Measurements from ENCODE around the gene NUP93.

The NUP93 gene

DNA sequence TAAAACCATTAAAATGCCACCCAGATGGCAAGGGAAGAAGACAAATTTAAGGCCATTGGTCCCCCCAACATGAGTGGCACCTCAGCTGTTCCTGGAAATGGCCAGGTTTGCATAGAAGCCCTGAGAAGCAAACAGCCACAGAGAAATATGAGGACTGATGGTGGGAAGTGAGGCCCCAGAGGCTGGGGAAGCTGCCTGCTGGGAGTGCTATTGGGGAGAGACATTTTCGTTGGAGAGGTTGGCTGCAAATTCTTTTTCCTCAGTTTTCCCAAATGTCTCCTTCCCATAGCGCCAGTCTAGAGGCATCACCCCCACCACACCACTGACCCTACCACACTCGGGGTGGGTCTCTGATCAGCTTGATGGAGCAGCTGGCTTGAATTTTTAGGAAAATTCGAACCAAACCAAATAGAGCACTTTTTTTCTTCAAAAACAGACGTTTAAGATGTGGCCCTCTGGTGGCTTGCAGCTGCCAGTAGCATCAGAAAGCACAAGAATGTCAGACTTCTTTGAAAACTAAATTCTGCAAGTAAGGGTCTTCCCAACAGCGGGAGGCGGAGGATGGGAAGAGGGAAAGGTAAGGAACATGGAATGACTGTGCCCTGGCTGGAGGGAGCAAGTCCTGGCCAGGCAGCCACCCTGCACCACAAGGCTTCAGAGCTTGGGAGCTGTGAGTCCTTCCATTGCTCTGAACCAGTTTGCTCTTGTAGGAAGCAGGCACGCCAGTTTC, 121.9 kb downstream of the NUP93 start:
- no peak for DNase-seq
- Mint-ChIP-seq H3K9me3 (peaks cover 8% of the 10 kb centered on the region), H3K27me3 (peaks cover 14% of the 10 kb centered on the region), H3K36me3 (peaks cover 18% of the 10 kb centered on the region), H3K4me3 (no peak overlapping the region), H3K4me1 (peaks cover 25% of the 10 kb centered on the region), H3K27ac (no peak overlapping the region)
- CTCF ChIA-PET: interaction anchor here (1.0 to 4.3 kb wide), 9 partner anchors 10 to 276 kb away, joined by 3 to 21 read pairs (median 4); no protein-coding TSS in a partner anchor

DNA sequence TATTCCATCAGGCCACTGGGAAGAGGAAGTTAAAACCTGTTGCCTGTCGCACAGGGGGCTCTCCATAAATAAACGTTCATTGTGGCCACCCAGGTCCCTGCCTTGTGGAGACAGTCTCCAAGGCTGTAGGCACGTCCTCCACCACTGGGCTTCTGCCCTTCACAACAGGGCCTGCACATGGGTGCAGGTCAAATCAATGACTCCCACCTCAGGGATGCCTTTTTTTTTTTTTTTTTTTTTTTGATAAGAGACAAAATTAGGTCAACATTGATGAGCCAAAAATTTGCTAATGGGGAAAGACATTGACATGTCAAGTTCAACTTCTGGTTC, 122.4 kb downstream of the NUP93 start:
- CTCF ChIA-PET: interaction anchor here (1.0 to 4.3 kb wide), 7 partner anchors 10 to 276 kb away, joined by 3 to 21 read pairs (median 4); no protein-coding TSS in a partner anchor
- Mint-ChIP-seq H3K9me3 (peaks cover 8% of the 10 kb centered on the region), H3K27me3 (peaks cover 14% of the 10 kb centered on the region), H3K4me1 (peaks cover 20% of the 10 kb centered on the region), H3K36me3 (peaks cover 15% of the 10 kb centered on the region), H3K4me3 (no peak overlapping the region), H3K27ac (no peak overlapping the region)
- DNase-seq: no peak

DNA sequence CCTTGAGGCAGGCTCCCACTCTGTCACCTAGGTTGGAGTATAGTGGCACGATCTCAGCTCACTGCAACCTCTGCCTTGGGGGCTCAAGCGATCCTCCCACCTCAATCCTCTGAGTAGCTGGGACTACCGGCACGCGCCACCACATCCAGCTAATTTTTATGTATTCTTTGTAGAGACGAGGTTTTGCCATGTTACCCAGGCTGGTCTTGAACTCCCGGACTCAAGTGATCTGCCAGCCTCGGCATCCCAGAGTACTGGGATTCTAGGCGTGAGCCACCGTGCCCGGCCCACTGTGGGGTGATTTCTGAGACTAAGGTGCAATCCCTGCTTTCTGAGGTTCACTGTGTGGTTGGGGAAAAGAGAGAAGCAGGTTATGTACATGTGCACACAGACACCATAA, 123.0 kb downstream of the NUP93 start:
- DNase-seq: no peak
- H3K36me3 Mint-ChIP-seq: peaks cover 9% of the 10 kb centered on the region
- H3K4me1 Mint-ChIP-seq: peaks cover 14% of the 10 kb centered on the region
- H3K27ac Mint-ChIP-seq: no peak overlapping the region
- H3K27me3 Mint-ChIP-seq: peaks cover 16% of the 10 kb centered on the region
- H3K9me3 Mint-ChIP-seq: peaks cover 3% of the 10 kb centered on the region
- CTCF ChIA-PET: interaction anchor here (0.8 to 4.3 kb wide), 7 partner anchors 11 to 277 kb away, joined by 3 to 21 read pairs (median 4); no protein-coding TSS in a partner anchor
- H3K4me3 Mint-ChIP-seq: no peak overlapping the region

DNA sequence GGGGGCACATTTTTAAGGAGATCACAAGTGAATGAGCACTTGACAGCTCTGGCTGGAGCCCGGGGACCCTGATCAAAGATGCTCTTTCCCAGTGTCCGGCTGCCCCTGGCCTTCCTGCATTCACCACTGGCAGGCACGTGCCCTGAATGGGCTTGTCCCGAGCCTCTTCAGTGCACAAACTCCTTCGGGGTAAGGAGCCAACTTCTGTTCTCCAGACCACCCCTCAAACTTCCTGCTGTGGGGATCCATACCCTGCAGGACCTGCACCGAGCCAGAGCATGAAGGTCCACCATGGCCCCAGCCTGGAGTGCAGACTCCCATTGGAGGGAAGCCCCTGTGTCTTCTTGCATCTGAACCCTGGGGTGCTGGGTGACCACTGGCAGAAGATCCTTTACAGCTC, 125.3 kb downstream of the NUP93 start:
- no peak overlapping the region for H3K4me3 Mint-ChIP-seq
- DNase-seq: no peak
- H3K27me3 Mint-ChIP-seq: peaks cover 31% of the 10 kb centered on the region
- no peaks in the 10 kb centered on the region for H3K36me3 Mint-ChIP-seq
- CTCF ChIA-PET: interaction anchor here (1.2 to 2.2 kb wide), 3 partner anchors 13 to 59 kb away, joined by 3 to 7 read pairs (median 3); no protein-coding TSS in a partner anchor
- no peaks in the 10 kb centered on the region for H3K9me3 Mint-ChIP-seq
- no peak overlapping the region for H3K27ac Mint-ChIP-seq
- H3K4me1 Mint-ChIP-seq: peaks cover 13% of the 10 kb centered on the region

DNA sequence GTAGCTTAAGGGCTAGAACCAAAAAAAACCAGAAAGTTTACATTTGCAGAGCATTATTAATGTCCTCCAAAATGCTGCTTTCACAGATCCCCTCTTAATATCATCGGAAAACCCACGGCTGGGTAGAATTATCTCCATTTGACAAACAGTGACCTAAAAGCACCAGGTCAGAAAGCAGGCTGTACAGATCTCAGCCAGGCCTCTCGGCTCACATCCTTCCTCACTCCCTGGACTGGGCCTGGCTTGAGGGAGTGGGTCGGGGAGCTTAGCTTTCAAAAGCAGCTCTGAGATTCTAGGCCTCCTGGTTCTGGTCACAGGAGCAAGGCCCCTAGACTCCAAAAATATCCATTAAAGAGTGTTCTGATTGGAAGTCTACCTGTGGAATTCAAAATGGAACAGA, 126.0 kb downstream of the NUP93 start:
- CTCF ChIA-PET: interaction anchor here (0.7 to 2.2 kb wide), 4 partner anchors 12 to 94 kb away, joined by 3 to 7 read pairs (median 4); no protein-coding TSS in a partner anchor
- no peaks in the 10 kb centered on the region for H3K36me3 Mint-ChIP-seq
- peaks cover 31% of the 10 kb centered on the region for H3K27me3 Mint-ChIP-seq
- no peaks in the 10 kb centered on the region for H3K9me3 Mint-ChIP-seq
- no peak for DNase-seq
- H3K27ac Mint-ChIP-seq: no peak overlapping the region
- no peak overlapping the region for H3K4me3 Mint-ChIP-seq
- peaks cover 21% of the 10 kb centered on the region for H3K4me1 Mint-ChIP-seq

DNA sequence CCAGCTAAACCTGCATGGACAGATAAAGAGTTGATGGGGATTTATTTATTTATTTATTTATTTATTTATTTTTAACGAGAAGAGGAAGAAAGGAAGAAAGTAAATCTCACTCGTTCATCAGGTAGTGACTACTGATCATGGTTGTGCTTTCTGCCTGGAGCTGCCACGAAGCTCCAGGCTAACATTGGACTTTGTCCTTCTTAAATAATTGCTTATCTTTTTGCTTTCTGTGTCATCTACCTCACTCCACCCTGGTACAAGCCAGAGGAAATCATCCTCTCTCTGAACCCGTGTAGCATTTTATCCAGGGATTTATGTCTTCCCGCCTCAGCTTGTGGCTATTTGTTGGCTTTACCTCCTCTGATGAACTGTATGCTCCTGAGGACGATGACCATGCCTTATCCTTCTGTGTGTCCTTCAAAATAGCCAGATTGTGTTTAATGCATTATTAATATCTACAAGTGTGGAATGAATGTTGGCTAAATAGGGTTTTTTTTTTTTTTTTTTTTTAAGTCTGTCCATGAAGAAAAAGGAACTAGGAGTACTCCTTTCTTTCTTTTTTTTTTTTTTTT, 127.0 kb downstream of the NUP93 start:
- no peak overlapping the region for H3K4me3 Mint-ChIP-seq
- no peaks in the 10 kb centered on the region for H3K36me3 Mint-ChIP-seq
- H3K4me1 Mint-ChIP-seq: peaks cover 31% of the 10 kb centered on the region
- CTCF ChIA-PET: interaction anchor here (1.1 to 2.2 kb wide), 3 partner anchors 11 to 107 kb away, joined by 3 to 7 read pairs (median 3); no protein-coding TSS in a partner anchor
- H3K9me3 Mint-ChIP-seq: no peaks in the 10 kb centered on the region
- DNase-seq: no peak
- peaks cover 31% of the 10 kb centered on the region for H3K27me3 Mint-ChIP-seq
- H3K27ac Mint-ChIP-seq: no peak overlapping the region

DNA sequence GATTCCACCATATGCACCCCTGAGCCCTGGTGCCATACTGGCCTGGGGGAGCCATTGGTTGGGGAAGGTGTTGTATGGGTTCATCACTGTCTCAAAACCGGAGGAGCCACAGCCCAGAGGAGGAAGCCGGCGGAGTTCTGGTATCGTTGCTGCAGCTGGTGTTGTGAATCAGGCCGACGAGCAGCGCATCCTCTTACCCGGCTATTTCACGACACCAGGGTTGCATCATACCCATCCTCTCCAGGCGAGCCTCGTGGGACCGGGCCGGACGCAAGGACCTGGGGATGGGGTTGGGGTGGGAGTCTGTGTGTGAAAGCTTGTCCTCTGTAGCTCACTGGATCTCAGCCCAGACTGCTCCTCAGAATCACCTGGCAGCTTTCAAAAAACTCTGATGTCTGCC, 128.4 kb downstream of the NUP93 start:
- Mint-ChIP-seq H3K36me3 (no peaks in the 10 kb centered on the region), H3K9me3 (no peaks in the 10 kb centered on the region), H3K4me3 (no peak overlapping the region), H3K27me3 (peaks cover 31% of the 10 kb centered on the region), H3K27ac (no peak overlapping the region), H3K4me1 (peaks cover 45% of the 10 kb centered on the region)
- CTCF ChIA-PET: interaction anchor here (1.7 kb wide), 1 partner anchor 11 kb away, joined by 10 read pairs; no protein-coding TSS in a partner anchor
- no peak for DNase-seq

DNA sequence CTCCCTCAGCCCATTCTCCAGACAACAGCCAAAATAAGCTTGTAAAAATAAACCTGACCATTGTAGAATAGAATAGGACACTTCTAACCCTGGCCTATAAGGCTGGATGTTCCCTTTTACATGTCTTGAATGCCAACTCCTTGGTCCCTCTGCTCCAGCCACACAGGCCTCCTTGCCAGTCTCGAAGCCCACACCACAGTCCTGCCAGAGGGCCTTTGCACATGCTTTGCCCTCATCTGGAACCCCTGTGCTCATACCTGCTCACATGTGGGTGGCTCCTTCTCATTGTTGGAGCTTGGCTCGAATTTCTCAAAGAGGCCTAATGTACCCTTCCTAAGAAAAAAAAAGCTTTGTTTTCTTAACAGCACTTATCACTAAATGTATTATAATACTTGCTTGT, 129.7 kb downstream of the NUP93 start:
- no peak for DNase-seq
- Mint-ChIP-seq H3K4me1 (peaks cover 47% of the 10 kb centered on the region), H3K27ac (peak overlapping the region; percentile 79), H3K36me3 (no peaks in the 10 kb centered on the region), H3K4me3 (no peak overlapping the region), H3K27me3 (peaks cover 31% of the 10 kb centered on the region), H3K9me3 (no peaks in the 10 kb centered on the region)
- CTCF ChIA-PET: interaction anchor here (0.7 to 1.7 kb wide), 5 partner anchors 10 to 283 kb away, joined by 3 to 10 read pairs (median 3); no protein-coding TSS in a partner anchor

DNA sequence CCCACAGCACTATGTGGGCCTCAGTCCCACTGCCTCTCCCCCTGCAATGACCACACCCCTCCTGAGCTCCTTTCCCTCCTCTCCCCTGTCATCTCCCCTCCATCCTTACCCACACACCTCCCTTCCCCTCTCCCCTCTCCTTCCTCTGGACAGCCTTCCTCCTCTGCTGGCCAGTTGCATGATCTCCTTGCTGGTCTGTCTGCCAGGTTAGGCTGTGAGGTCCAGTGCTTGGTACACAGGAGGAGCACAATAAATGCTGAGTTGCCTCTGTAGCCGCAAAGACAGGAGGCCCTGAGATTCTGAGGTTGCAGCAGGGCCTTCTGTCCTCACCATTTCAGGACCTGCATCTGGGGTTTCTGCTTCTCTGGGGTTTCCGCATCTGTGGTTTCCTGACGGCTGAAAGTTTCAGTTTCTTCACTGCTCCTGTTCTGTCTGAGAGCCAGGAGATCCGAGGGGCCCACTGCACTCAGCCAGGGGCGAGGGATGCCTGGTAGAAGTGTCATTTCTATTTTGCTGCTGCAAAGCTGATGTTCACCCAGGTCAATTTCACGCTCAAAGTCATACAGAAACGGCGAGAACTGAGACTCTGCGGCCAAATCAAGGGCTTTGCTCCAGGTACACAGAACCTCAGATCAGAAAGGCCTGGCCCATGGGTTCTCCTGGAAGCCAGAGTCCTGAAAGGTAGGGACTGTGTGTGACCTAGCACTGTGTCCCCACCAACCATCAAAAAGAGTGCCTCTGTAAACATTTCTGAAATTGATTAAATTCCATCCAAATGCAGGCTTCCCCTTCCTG, 130.5 kb downstream of the NUP93 start:
- peaks cover 47% of the 10 kb centered on the region for H3K4me1 Mint-ChIP-seq
- H3K27ac Mint-ChIP-seq: peak overlapping the region; percentile 79
- H3K36me3 Mint-ChIP-seq: no peaks in the 10 kb centered on the region
- peaks cover 27% of the 10 kb centered on the region for H3K27me3 Mint-ChIP-seq
- CTCF ChIA-PET: interaction anchor here (0.8 to 0.9 kb wide), 2 partner anchors 9 to 67 kb away, joined by 4 read pairs; no protein-coding TSS in a partner anchor
- no peaks in the 10 kb centered on the region for H3K9me3 Mint-ChIP-seq
- H3K4me3 Mint-ChIP-seq: peak overlapping the region; percentile 16
- peak; percentile 76 for DNase-seq

DNA sequence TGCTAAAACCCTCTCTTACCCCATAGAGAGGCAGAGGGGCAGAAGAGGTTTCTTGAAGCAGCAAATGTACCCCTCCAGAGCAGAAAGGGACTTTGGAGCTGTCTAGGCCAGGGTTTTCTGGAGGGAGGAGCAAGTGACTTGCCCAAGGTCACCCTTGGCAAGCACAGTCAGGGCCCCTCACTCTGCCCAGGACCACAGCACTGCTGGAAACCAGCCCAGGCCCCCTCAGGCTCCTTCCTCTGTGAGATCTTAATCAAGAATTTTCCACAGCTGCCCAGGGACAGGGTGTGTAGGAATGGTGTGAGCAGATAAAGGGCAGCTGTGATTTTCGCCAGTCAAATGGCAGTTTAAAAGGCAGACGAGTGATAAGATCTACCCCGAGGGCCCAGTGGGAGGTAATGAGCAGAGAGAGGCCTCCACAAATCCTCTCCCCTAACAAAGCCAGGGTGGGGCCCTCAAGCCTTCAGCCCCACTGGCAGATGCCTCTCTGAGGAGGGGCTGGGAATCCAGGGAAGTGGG, 131.2 kb downstream of the NUP93 start:
- Mint-ChIP-seq H3K27me3 (peaks cover 22% of the 10 kb centered on the region), H3K36me3 (no peaks in the 10 kb centered on the region), H3K4me1 (peaks cover 47% of the 10 kb centered on the region), H3K4me3 (no peak overlapping the region), H3K9me3 (no peaks in the 10 kb centered on the region), H3K27ac (peak overlapping the region; percentile 79)
- no peak for DNase-seq
- CTCF ChIA-PET: interaction anchor here (0.8 to 1.2 kb wide), 4 partner anchors 8 to 244 kb away, joined by 3 to 4 read pairs (median 4); no protein-coding TSS in a partner anchor

DNA sequence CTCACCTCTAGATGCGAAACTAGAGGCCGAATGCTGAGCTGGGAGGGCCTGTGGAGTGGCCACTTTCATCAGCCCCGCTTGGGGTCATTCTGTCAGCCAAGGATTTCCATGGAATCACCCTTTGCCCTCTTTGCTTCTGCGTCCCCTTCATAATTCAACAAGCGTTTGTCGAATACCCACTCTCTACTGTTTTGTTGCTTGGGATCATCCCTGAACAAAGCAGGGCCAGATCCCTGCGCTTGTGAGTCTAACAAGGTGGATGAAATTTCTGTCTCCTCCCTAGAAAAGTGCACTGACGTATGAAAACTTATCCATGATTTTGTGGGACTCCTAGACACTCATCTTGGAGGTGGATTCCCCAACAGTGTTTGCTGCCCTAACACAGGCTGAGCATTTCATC, 131.8 kb downstream of the NUP93 start:
- H3K27me3 Mint-ChIP-seq: peaks cover 17% of the 10 kb centered on the region
- no peak overlapping the region for H3K4me3 Mint-ChIP-seq
- no peaks in the 10 kb centered on the region for H3K9me3 Mint-ChIP-seq
- CTCF ChIA-PET: interaction anchor here (0.8 to 2.4 kb wide), 4 partner anchors 68 to 245 kb away, joined by 3 to 22 read pairs (median 5); no protein-coding TSS in a partner anchor
- H3K27ac Mint-ChIP-seq: no peak overlapping the region
- no peak for DNase-seq
- peaks cover 47% of the 10 kb centered on the region for H3K4me1 Mint-ChIP-seq
- H3K36me3 Mint-ChIP-seq: no peaks in the 10 kb centered on the region

DNA sequence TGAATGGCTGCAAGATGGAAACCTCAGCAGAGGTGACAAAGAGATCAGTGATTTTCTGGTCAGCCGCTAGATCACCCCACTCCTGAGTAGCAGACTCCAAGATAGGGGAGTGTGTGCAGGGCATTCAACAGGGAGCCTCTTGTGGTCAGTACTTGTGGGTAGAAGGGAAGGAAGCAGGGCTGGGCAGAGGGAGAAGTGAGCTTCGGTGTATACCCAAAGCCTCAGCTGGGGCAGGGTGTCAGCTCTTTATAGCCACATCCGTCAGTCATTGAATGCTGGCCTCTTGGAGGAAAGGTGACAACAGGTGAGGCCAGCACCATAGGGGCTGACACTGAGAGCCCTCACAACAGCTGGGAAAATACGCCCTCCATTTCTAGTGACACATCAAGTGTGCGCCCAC, 132.8 kb downstream of the NUP93 start:
- CTCF ChIA-PET: interaction anchor here (0.7 to 2.4 kb wide), 5 partner anchors 15 to 102 kb away, joined by 3 to 22 read pairs (median 4); no protein-coding TSS in a partner anchor
- DNase-seq: no peak
- Mint-ChIP-seq H3K36me3 (no peaks in the 10 kb centered on the region), H3K4me3 (no peak overlapping the region), H3K4me1 (peaks cover 51% of the 10 kb centered on the region), H3K27me3 (peaks cover 17% of the 10 kb centered on the region), H3K27ac (no peak overlapping the region), H3K9me3 (no peaks in the 10 kb centered on the region)

DNA sequence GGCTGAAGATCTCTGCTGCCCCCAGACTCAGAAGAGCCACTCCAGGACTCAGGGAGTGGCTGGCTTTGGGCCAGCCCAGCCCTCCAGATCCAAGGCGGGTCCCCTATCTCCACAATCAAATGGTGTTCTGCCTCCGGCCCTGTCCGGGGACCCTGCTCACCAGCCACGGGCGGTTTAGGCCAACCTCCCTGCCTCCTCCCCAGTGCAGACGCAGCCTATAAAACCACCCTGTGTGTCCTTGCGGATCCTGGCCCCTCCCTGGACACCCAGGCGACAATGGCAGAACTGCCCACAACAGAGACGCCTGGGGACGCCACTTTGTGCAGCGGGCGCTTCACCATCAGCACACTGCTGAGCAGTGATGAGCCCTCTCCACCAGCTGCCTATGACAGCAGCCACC, 135.0 kb downstream of the NUP93 start, which contains the start of gene SLC12A3:
SLC12A3 (plus strand) TSS at position 248 of the 400 bp plus-strand sequence; CDS start at position 277, 29 bp downstream.
- Mint-ChIP-seq H3K27ac (no peak within 1 kb of the TSS), H3K4me1 (peaks cover 40% of the 10 kb centered on the region), H3K27me3 (no peaks in the 10 kb centered on the region), H3K9me3 (no peaks in the 10 kb centered on the region), H3K36me3 (no peaks in the 10 kb centered on the region), H3K4me3 (no peak within 1 kb of the TSS)
- CTCF ChIA-PET: interaction anchor here (0.8 to 7.3 kb wide), 2 partner anchors 81 to 87 kb away, joined by 3 to 96 read pairs; no protein-coding TSS in a partner anchor
- no peak for DNase-seq
